ENCODE measurements around the gene HECW1. TPM values are rescaled to one million over a fixed set of nuclear protein-coding genes. Genes with fewer than 3 reads are reported as not detected.

The HECW1 gene
- total RNA-seq, 1 donor from 2014 or later = not detected

DNA sequence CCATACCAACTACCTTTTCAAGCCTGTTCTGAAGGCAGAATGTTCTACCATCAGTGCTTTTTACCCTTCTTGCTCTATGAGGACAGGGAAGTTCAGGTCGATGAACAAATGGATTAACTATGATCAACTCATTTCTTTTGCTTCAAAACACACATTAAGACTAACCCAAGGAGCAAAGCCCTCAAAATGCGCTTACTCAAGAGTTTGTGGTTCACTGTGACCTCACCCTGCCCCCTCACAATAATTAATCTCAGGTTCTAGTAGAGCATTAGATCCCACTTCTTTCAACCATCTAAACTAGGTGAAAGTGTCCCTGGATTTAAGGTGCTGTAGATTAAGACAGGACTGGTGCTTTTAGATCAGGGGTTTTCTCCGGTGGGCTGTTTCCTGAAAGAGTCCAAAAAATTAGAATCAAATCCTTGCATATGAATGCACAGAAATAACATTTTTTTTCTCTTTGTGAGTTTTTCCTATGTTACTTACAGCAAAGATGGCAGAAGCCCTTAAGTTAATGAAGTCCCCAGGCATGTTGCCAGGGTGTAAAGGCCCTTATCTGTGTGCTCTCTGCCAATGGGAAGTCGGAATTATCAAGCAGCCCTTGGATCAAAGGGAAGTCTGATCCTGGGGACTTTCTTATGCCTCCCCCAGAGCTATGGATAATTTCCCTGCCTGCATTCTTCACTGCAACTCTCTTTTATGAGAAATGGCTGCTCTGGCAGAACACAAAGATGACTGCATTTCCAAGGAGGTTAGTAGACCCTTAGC lies 264.9 kb downstream of the HECW1 start:
- ATAC-seq (ENCODE audit: poor library complexity) (no peak), DNase-seq (no peak)
- intact Hi-C loops (cut with DNase I) = no loop called here

DNA sequence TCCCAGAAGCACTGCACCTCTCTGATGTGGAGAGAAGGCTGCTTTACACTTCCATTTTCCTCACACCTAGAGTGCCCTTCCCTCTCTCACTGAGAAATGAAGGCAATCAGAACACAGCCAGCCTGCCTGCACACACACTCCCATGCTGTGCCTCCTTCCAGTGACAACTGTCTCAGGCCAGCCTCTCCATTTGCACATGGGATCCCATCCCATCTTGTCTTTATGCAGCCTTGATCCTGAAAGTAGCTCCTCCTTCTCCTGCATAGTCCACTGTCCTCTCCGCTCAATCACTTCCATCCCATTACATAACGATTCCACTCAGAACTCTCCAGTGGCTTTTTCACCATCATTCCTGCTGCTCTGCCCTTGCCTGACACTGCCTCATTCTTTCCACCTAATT lies 266.8 kb downstream of the HECW1 start:
- intact Hi-C loops (cut with DNase I) = no loop called here
- ATAC-seq (ENCODE audit: poor library complexity) (no peak), DNase-seq (no peak)

DNA sequence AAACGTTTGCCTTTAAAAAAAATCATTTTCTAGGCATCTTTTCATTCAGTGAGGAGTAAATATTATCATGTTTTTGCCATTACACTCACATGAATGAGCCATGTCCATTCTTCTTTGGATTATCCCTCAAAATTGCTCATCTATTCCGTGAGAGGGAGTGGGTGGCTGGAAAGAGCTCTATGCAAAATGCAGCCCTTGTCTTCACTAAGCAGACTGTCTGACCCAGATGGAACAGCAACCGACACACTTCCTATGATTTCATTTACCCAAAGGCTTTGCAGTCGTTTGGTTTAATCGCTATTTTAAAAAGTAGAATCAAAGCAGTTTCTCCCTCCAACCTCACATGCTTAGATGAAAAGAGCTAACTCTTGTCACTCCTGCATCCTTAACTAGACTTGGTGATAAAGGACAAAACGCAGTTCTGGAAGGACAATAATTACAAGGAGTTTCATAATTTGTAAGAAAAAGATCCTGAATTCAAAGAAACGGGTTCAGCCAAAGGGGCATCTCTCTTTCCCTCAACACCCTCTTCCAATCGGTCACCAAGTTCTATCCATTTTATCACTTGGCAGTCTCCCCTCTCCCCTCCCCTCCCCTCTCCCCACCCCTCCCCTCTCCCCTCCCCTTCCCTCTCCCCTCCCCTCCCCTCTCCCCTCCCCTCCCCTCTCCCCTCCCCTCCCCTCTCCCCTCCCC lies 272.3 kb downstream of the HECW1 start:
- DNase-seq = no peak

DNA sequence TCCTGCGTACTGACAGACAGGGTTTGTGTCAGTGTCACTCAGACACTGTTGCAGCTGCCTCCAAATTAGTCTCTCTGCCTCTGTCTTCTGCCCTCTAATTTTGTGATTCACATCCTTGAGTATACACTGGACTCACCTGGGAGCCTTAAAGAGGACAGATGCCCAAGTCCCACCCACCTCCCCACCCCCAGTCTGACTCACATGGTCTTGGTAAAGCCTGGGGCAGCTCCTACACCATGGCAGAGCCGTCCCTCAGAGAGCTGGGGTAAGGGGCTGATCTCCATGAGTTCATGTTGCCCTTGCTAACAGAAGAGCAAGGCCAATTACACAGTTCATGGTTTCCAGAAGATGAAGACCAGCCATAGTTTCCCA lies 272.8 kb downstream of the HECW1 start:
- DNase-seq (no peak), ATAC-seq (ENCODE audit: poor library complexity) (no peak)
- intact Hi-C loops (cut with DNase I) = no loop called here

More for the DNA sequence above, 272.3 kb downstream of the HECW1 start:
- no peak for ATAC-seq (ENCODE audit: poor library complexity)
- intact Hi-C loops (cut with DNase I) = no loop called here

DNA sequence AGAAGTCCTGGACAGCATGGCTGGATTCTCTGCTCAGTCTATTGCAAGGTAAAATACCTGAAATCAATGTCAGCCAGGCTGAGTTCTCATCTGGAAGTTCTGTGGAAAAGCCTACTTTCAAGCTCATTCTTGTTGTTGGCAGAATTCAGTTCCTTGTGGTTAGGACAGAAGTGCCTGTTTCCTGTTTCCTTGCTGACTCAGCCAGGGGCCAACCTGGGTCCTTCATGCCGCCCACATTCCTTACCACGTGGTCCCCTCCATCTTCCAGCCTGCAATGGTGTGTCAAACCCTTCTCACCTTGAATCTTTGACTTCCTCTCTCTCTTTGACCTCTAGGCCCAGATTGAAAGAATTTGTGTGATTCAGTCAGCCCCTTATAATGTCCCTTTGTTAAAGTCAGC lies 273.4 kb downstream of the HECW1 start:
- no peak for ATAC-seq (ENCODE audit: poor library complexity)
- no peak for DNase-seq
- intact Hi-C loops (cut with DNase I) = no loop called here

DNA sequence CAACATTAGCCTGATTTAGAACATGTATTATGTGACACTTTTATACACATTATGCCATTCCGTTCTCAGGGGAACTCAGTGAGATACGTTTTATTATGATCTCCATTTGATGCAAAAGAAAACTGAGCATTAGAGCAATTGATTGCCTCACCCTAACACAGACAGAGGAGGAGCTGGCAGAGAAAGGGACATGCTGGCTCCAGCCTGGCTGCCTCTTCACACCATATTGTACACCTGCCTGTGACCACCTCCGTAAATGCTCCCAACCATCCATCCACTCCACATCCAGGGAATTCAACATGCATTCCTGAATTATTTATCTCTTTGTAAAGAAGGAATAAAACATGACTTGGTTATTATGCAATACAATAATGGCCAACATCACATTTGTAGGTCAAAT lies 275.5 kb downstream of the HECW1 start:
- DNase-seq (no peak), ATAC-seq (ENCODE audit: poor library complexity) (no peak)
- intact Hi-C loops (cut with DNase I) = no loop called here

DNA sequence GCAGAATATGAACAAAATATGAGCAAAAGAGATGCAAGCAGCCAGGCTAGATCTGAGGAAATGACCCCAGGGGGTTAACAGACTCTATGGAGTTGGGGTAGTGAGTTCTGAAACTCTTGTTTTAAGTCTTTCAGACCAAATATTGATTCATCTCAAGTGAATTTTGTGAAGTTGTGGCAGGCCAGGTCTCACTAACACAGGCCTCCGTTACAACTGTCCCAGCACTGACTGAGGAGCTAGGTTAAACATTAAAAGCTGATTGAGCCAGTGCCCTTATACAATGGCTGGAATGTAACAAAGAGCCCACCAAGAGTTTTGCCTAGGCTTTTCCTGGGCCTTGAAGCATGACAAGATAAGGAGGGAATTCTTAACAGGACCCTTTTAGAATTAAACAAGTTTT lies 278.1 kb downstream of the HECW1 start:
- DNase-seq (no peak), ATAC-seq (ENCODE audit: poor library complexity) (no peak)
- intact Hi-C loops (cut with DNase I) = no loop called here

DNA sequence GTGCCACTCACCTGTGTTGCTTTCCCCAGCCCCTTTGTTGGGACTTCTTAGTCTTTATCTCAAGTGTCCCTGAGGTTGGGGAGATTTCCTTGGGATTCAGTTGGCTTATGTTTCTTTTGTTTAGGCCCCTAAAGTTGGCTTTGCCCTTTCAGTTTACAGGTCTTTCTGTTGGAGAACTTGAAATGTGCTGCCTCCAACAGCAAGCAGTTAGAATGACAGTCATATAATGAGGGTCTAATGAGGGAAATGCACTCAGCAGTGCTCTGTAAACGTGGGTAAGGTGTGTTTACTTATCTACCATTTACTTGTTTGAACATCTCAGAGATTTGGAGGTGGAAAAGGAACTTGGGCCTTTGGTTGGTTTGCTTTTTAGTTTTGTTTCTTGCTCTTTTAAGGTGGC lies 279.1 kb downstream of the HECW1 start:
- intact Hi-C loops (cut with DNase I) = no loop called here
- ATAC-seq (ENCODE audit: poor library complexity) (no peak), DNase-seq (no peak)

DNA sequence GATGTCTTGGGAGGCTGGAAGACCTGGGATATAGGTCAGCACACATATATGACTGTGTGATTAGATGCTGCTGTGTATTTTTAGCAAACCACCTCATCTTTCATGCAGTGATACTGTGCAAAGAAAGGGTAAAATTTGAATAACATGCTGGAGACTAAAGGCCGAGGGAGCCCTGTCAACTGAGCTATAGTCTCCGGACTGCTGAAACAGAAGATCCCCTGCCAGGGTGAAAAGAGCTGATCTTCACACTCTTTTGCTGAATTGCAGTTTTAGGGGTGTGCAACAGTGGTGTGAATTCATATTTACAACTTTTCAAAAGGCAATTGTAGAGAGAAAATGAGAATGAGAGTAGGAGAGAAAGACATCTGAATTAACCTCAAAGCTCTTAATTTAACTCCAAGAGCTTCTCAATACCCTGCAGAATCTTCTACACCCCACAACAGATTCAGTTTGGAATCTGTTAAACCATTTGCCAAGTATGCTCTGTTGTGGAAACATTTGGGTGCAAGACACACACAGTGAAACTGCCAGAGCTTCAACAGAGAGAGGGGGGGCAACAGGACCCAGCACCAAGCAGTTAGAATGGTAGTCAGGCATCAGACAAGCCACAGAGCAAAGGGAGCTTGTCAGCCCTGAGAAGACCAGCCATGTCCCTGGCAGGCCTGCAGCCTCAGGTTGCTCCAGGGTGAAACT lies 280.3 kb downstream of the HECW1 start:
- no peak for ATAC-seq (ENCODE audit: poor library complexity)
- intact Hi-C loops (cut with DNase I) = no loop called here
- DNase-seq = no peak

DNA sequence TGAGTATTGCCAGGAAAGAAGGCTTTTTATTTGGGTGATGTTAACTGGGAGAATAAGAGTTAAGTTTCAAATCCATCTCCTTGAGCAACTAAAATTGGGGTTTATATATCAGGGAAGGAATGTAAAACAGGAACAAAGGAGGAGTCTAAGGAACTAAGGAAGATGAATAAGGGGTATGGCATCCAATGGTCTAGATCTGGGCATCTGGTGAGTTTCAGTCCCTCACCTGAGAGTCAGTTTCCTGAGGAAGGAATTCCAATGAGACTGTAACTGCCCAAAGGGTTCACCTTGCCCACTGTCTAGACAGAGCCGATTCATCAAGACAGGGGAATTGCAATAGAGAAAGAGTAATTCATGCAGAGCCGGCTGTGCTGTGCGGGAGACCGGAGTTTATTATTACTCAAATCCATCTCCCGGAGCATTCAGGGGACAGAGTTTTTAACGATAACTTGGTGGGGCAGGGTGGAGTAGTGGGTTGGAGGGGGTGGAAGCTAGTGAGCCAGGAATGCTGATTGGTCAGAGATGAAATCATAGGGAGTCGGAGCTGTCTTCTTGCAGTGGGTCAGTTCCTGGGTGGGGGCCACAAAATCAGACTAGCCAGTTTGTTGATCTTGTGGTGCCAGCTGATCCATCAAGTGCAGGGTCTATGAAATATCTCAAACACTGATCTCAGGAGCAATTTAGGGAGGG lies 282.1 kb downstream of the HECW1 start:
- no peak for DNase-seq
- no peak for ATAC-seq (ENCODE audit: poor library complexity)
- intact Hi-C loops (cut with DNase I) = no loop called here

DNA sequence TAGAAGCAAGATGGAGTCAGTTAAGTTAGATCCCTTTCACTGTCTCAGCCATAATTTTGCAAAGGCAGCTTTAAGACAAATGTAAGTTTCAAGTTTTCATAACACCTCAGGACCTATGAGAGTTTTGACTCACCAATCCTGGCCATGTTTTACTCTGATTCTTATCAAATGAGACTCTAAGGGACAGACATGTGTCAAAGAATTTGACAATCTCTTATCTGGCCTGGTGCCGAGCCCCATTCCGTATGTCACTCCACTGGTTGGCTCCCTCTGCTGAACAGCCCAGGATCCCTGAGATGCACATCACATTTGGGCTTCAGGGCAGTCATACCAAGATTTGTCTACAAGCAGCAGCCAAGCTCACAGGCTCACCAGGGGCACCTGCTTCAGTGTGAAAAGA lies 282.9 kb downstream of the HECW1 start:
- DNase-seq (no peak), ATAC-seq (ENCODE audit: poor library complexity) (no peak)
- intact Hi-C loops (cut with DNase I) = no loop called here

DNA sequence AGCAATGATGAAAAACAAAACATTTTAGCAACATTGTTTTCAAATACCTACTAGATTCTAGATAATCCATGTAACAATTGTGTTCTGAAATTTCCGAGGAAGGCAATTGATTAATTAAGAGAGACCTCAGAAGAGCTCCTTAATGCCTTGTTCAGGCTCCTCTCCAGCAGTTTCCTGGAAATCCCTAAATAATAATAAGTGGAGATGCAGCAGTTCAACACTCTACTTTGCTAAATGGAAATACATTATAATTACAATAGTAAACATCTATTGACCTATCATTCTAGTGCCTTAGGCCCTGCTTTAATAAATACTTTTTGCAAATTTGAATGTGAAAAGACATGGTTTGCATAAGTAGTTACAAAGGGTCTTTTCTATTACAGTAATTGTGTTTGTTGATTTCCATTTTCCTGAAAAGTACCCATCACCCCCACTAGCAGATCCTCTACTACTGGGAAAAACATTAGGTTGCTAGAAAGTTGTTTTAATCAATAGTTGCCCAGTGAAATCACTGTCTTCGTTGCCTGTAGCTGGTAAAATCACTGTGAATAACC lies 283.8 kb downstream of the HECW1 start:
- ATAC-seq (ENCODE audit: poor library complexity) (no peak), DNase-seq (no peak)
- intact Hi-C loops (cut with DNase I) = no loop called here

DNA sequence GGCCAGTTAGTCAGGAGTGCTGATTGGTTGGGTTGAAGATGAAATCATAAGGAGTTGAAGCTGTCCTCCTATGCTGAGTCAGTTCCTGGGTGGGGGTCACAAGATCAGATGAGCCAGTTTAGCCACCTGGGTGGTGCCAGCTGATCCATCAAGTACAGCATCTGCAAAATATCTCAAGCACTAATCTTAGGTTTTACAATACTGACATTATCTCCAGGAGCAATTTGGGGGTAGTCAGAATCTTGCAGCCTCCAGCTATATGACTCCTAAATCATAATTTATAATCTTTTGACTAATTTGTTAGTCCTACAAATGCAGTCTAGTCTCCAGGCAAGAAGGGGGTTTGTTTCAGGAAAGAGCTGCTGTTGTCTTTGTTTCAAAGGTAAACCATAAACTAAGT lies 286.4 kb downstream of the HECW1 start:
- intact Hi-C loops (cut with DNase I) = no loop called here
- no peak for ATAC-seq (ENCODE audit: poor library complexity)
- no peak for DNase-seq

DNA sequence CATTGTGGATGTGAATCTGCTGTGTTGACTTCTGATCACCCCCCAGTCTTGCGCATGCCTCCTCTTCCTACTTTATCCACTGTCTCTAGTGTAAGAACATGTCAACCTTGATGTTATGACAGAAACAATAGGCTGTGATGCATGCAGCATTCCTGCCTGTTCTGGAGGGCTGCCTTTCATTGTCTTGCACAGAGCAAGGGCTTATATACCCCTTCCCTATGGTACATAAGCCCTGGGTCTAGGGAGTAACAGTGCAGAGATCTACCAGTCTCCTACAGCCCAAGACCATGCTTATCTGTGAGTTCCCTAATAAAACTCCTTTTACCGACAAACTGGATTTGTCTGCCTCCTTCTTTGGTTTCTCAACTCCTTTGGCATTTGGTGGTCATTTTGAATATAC lies 293.5 kb downstream of the HECW1 start:
- ATAC-seq (ENCODE audit: poor library complexity) = no peak
- no peak for DNase-seq
- intact Hi-C loops (cut with DNase I) = no loop called here

DNA sequence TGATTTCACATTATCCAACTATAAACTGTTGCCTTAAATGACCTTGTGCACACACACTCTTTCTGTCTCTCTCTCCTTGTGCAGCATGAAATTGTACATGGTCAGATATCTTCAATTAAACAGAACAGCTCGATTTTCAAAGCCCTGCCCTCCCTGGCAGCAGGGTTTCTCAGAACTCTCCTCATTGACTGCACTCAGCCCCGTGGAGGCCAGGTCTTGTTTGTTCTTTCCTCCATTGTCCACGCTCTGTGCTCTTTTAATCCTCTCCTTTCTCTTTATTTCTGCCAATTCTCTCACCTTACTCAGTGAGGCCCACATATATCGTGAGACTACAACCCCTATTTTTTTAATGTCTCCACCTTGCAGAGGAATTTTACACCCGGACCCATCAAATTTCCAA lies 294.5 kb downstream of the HECW1 start:
- no peak for DNase-seq
- ATAC-seq (ENCODE audit: poor library complexity) = no peak
- intact Hi-C loops (cut with DNase I) = no loop called here

DNA sequence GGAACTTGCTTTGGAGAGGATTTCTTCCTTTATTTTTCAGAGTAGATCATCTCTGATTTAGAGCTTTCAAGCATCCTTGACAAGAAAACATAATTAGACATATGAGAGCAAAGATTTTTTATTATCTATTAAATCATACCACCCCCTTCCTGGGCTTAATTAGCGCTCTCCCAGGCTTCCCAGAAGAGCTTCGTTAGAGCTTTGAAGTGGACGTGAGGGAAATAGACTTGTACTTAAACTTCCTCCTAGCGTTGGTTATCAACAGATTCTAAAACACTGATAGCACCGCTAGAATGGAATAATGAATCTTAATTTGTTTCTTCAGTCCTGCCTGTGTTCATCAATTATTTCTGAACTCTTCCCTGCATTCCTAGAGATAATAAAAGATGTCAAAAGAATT lies 296.5 kb downstream of the HECW1 start:
- DNase-seq = no peak
- intact Hi-C loops (cut with DNase I) = no loop called here
- ATAC-seq (ENCODE audit: poor library complexity) = no peak

DNA sequence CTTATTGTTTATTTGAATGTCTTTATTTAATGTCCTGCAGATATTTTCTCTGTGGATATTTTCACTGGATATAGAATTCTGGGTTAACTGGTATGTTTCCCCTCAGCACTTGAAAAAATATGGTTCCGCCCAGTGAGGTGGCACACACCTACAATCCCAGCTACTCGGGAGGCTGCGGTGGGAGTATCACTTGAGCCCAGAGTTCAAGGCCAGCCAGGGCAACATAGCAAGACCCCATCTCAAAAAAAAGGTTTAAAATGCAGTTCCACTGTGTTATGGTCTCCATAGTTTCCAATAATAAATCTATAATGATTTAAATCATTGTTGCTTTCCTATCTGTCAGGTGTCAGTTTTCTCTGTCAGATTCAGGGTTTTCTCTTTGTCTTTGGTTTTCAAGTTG lies 305.0 kb downstream of the HECW1 start:
- intact Hi-C loops (cut with DNase I) = no loop called here
- DNase-seq (no peak), ATAC-seq (ENCODE audit: poor library complexity) (no peak)

DNA sequence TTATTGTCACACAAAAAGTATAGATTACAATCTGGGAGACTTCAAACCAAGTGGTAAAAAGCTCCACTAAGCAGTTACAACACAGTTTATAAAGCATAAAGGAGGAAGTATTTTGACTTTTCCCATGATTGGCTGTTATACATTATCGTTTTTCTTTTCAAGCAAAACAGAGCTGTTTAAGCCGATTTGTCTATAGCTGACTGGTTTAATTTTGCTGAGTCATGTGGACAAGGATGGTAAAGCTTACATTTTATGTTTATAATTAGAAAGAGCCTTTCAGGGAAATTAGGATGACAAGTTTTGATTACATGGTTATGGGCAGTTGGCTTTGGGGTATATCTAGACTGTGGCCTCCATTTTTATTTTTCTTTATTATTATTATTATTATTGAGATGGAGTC lies 318.0 kb downstream of the HECW1 start:
- no peak for ATAC-seq (ENCODE audit: poor library complexity)
- intact Hi-C loops (cut with DNase I) = no loop called here
- DNase-seq = no peak

DNA sequence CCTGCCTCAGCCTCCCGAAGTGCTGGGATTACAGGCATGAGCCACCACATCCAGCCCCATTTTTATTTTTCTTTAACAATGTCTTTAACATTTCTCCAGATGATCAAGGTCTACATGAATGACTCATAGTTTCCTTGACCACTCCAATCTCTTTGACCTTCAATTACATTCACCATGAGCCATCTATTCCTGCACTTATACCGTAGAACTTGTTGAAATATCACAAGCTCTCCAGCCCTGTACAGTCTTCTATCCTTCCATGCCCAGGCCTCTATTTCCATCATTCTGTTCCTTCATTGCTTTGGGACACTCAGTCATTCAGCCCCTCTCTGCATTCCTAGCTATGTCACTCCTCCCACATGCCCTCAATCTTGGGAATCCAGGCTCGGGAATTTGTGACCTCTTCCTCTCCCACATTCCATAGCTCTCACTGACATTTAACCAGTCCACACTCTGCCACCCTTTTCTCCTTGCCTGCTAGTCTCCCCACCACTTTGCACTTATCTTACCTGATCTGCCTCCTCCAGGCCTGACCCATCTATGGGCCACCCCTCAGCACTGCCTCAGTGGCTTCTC lies 318.7 kb downstream of the HECW1 start:
- ATAC-seq (ENCODE audit: poor library complexity) (no peak), DNase-seq (no peak)
- intact Hi-C loops (cut with DNase I) = no loop called here

All from Right ventricle myocardium superior (tissue), 1 donor.